Measurements from ENCODE around the gene AXIN1.
"Not testable (repeated sequence)": the region's sequence is repeated elsewhere in the genome, so short reads cannot be mapped to it uniquely, and the experiment has no call there.

AXIN1 gene

GRCh38 chr16:381789-382717, 29.5 kb upstream of the AXIN1 start, which contains the start of gene PGAP6:
TSS of gene PGAP6 (minus strand) at chr16:381978. CDS start at chr16:381821, 157 bp downstream.
- DNase-seq: peak; percentile 35 to 44

- DNase-seq: peak in 1 of 2 experiments; percentile 18
Measured at GRCh38 chr16:381012-381788, 28.7 kb upstream of the AXIN1 start.

- DNase-seq: no peak
Measured at GRCh38 chr16:380762-381011, 28.2 kb upstream of the AXIN1 start.

DNA sequence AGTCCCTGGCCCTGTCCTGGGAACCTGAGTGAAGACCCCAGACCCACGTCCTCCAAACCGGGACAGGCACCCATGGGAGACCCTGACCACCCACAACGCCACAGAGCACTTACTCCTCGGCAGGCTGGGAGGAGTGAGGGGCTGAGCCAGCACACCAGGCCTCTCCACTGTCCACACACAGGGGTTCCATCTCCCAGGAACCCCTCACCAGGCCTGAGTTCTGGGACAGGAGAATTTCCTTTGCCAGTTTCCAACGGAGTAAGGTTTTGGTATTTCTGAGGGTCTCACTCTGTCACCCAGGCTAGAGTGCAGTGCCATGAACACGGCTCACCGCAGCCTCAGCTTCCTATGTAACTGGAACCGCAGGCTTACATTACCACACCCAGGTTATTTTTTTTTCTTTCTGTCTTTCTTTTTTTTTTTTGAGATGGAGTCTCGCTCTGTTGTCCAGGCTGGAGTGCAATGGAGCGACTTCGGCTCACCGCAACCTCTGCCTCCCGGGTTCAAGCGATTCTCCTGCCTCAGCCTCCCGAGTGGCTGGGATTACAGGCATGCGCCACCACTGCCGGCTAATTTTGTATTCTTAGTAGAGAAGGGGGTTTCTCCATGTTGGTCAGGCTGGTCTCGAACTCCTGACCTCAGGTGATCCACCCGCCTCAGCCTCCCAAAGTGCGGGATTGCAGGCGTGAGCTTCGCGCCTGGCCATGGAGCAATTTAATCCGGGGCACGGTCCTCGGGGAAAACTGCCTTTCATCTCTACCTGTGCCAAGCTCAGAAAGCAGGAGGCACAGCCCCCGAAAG, 27.6 kb upstream of the AXIN1 start:
- no peak for DNase-seq

GRCh38 chr16:379183-379960, 26.8 kb upstream of the AXIN1 start:
- DNase-seq: no peak

DNA sequence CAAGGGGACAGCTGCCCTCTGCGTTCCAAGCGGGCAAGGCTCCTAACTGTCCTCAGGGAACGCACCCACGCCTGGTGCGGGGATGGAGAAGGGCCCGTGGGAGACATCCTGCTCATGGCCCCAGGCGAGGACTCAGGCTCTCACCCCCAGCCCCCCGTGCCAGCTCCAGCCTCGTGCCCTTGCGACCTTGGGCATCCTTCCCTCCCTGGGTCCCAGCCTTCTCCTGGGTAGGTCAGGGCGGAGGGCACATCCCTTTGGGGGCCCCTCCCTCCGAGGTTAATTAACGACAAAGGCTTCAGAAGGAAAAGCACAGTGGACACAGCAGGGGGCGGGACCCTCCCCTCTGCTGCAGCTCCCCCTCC, 26.3 kb upstream of the AXIN1 start:
- no peak for DNase-seq

DNA sequence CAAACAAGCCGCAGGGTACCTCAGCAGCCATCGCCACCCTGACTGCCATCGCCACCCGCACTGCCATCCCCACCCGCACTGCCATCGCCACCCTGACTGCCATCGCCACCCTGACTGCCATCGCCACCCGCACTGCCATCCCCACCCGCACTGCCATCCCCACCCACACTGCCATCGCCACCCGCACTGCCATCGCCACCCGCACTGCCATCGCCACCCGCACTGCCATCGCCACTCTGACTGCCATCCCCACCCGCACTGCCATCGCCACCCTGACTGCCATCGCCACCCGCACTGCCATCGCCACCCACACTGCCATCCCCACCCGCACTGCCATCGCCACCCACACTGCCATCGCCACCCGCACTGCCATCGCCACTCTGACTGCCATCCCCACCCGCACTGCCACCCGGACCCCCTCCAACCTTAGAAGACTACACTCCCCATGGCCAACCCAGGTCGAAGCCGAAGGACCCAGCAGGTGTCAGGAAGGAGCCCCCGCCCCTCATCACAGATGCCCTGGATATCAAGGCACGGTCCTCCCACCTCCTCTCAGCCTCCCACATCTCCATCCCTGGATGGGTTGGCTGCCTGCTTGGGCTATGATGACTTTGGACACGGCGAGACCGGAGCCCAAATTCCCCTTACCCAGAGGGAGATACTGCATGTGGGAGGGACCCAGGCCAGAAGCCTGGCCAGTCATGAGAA, 25.7 kb upstream of the AXIN1 start:
- DNase-seq: not testable (repeated sequence)

GRCh38 chr16:377419-377951, 25.0 kb upstream of the AXIN1 start:
- no peak for DNase-seq

DNA sequence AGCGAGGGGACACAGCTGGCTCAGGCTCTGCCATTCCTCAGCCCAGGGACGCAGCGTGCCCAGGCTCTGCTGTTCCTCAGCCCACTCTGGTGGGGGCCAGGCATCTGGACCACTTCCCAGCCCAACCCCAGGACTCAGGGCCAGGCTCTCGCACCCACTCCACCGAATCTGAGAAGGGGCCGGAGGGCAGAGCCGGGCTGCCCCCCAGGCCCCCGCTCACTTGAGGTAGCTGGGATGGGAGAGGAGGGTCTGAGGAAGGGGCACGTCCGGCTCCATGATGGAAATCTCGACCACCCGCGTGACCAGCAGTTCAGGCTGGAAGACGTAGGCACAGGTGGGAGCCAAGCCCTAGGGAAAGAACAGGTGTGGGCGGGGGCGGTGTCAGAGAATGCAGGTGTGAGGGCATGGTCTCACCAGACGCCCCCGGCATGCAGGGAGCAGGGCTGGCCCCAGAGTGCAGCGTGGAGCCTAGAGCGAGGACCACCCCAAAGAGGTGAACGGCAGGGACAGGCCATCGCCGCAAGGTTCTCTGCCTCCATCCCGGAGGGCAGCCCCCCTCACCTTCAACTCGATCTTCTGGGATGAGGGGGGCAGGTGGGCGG, 24.4 kb upstream of the AXIN1 start:
- DNase-seq: no peak

GRCh38 chr16:375927-376816, 23.6 kb upstream of the AXIN1 start:
- DNase-seq: no peak

DNA sequence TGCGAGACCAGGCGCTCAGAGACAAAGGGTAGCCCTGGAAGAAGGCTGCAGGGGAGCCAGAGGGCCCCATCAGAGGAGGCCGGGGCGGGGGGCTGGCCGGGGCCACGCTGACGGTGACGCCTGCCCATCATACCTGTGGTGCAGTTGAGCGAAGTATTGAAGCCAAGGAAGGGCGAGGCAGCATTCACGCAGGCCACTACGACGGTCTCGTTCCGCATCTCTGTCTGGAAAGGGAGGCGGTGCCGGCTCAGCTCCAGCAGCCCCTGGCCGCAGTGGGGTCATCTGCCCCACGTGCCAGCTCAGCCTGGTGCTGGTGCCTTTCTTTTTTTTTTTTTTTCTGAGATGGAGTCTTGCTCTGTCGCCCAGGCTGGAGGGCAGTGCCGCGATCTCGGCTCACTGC, 22.7 kb upstream of the AXIN1 start:
- no peak for DNase-seq

DNA sequence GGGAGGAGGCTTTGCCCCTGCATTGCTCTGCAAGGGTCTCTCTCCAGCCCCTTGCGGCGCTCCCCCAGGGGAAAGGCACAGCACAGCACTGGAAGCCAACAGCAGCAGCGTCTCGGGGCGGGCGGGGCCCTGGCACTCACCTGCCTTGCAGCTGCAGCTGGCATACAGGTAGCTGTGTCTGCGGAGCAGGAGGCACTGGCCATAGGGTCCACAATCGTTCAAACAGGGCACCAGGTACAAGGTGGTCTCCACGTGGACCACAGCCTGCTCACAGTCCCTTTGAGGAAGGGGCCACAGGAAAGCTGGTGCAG, 22.0 kb upstream of the AXIN1 start:
- no peak for DNase-seq

DNA sequence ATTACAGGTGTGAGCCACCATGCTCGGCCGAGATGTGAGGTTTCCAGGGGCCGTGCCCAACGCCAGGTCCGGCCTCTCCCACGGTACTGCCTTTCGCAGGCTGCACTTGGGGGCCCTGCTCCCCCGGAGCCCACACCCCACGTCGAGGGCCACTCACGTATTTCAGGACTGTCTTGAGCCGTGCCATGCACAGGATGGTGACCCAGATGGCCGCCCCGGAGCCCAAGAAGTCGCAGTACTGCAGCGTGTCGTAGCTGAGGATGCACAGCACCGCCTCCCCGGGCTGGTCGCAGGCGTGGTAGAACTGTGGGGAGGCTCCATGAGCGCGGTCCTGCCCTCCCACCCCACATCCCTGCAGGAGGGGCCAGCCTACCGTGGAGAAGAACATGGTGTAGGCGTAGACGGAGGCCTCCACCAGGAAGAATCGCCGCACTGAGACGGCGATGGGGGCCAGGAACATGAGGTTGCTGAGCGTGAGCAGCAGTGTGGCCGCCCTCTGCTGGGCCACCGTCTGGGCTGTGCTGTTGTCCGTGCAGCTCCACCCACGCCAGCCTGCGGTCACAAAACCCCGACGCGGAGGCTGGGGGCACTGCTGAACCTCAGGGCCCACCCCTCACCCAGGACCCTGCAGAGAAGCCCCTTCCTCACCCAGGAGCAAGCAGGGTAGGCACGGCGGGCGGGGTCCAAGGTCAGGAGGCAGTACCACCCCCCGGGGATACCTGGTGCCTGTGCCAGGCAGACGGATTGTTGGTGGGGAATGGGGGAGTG, 21.5 kb upstream of the AXIN1 start:
- no peak for DNase-seq

DNA sequence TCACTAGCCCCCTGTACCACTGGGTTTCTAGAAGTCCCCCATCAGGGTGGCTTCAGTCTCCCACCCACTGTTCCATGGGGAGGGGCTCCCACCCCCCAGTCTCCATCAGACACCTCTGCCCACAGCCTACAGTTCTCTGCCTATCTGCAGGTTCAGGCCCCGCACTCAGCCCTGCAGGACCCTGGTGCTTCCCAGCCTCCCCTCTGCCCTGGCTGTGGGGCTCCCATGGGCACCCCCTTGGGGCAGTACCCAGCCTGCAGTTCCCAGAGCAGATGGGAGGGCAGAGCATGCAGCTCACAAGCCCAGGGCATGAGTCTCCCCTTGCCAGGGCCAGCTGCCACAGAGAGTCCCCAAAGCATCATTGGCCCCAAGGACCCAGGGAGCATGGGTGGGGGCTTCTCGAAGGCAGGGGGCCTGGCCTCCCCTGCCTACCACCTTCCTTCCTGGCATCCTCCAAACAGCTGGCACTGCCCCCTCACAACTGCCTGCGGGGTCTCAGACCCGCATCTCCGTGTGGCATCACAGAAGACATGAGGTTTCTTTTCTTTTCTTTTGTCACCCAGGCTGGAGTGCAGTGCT, 20.6 kb upstream of the AXIN1 start:
- DNase-seq: no peak

DNA sequence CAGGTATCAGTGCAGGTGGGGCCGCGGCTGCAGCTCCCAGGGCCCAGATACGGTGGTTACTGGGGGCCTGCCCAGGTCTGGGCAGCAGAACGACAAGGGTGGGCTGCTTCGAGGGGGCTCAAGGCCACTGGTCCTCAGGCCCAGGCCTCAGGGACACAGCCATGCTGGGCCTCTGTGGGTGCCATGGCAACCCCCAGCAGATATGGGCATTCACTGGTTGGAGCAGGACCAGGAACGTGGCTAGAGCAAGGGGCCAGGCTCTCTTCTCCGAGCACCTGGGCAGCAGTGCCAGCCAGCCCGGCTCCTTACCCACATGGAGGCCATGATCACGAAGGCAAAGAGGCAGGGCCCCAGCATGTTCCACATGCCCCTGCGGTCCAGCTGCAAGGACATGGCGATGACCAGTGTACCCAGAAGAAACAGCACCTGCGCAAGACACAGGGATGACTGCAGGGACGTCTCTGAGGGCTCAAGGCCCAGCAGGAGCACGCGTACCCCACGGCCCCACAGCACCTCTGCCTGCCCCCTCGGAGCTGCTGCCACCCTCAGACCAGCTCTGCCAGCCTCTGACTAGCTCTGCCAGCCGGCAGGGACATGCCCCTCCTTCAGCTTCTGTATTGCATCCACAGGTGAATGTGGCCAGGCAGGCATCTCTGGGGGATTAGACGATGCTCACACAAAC, 19.9 kb upstream of the AXIN1 start:
- DNase-seq: no peak

DNA sequence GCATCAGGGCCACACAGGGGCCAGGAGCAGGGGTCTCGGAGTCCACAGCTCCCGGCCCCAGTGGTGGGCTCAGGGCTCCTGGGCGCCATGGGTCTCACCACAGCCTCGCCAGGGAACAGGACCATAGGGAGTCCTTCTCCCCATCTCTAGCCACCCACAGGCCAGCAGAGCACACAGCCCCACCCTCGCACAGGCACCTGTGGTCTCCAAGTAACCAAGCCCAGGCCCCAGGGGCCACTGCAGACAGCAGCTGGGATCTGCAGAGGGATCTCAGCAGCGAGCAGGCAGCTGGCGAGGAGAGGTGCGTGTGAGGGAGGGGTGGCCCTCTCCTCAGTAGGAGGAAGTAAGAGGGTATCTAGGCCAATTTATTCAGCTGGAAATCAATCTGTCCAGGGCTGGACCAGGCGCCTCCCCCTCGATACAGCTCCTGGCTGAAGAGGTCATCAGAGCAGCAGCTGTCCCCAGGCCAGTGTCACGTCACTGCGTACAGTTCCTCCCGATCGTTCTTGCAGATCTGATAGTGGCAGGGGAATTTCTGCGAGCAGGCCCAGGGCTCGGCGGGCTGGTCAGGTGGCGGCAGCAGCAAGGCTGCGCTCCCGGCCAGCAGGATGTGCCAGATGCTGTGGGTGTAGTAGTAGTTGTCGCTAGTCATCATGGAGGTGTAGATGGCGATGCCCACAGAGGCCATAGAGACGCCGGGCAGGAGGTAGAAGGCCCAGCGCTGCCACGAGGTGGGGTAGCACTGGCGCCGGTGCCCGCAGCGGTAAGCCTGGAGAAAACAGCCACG, 19.2 kb upstream of the AXIN1 start:
- DNase-seq: no peak

DNA sequence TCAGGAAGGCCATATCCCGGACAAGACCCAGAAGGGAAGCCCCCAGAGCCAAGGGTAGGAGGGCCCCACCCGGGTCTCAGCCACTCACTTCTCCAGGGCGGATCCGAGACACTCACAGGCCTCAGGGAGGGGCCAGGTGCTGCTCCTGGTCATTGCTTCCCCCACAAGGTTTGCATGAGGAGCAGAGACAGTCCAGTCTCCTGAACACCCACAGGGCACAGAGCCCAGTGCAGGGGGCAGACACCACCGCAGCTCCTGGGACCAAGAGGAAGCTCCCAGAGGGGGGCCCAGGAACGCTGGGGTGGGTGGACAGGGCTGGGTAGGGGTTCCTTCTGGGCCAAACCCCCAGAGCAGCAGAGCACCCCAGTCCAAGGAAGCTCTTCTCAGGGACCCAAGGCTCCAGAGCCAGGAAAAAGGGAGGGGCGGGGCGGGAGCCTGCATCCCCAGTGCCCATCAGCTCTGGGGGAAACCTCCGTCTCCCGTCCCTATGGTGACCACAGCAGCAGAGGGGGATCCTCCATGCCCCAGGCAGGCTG, 18.5 kb upstream of the AXIN1 start:
- DNase-seq: no peak
